ENCODE measurements around the gene KNDC1. TPM values are rescaled to one million over a fixed set of nuclear protein-coding genes. Genes with fewer than 3 reads are reported as not detected.

KNDC1 gene
- total and polyA plus RNA-seq, 10 of the 15 experiments (the other 5 are each of a cell fraction or from before 2014, with no cell fraction given) = 0.03 to 0.11 (median 0.05) TPM; not detected in 7

GRCh38 chr10:133114251-133114650 is 45.8 kb upstream of the KNDC1 start:
- in situ Hi-C loops (cut with MboI) = no loop called here
- Histone ChIP-seq H3K4me1 (ENCODE audit: control insufficient read depth, insufficient read depth, low read length) (no peaks in the 10 kb centered on the region), H2AFZ (ENCODE audit: control insufficient read depth, low read depth, low read length) (no peak overlapping the region), H3K27ac (ENCODE audit: control insufficient read depth, insufficient read depth) (no peak overlapping the region), H3K36me3 (ENCODE audit: control insufficient read depth in 2 of 2, insufficient read depth in 2 of 2, low read length in 1 of 2) (no peaks in the 10 kb centered on the region), H3K27me3 (replicated peaks in 1 of 2; ENCODE audit: control insufficient read depth in 2 of 2, insufficient read depth in 2 of 2, low read length in 1 of 2) (no peaks in the 10 kb centered on the region), H3K9ac (ENCODE audit: control insufficient read depth, insufficient read depth, low read length) (no peak overlapping the region), H3K4me3 (no peak overlapping the region), H4K20me1 (ENCODE audit: control insufficient read depth, insufficient read depth) (no peaks in the 10 kb centered on the region), H3K9me3 (replicated peaks; ENCODE audit: control insufficient read depth, insufficient read depth, low read length) (peaks cover 4% of the 10 kb centered on the region; the same call in 1 of the 3 replicates), H3K79me2 (ENCODE audit: control insufficient read depth, insufficient read depth, low read length) (no peaks in the 10 kb centered on the region), H3K4me2 (ENCODE audit: control insufficient read depth, insufficient read depth) (no peak overlapping the region)
- SMC1A ChIA-PET (ENCODE audit: uncharacterized antibody, unreplicated experiment) = no interaction called here
- no peak for TF ChIP-seq IRF4 (IDR thresholded peaks at IDR 0.05; ENCODE audit: low read depth, low read length)
- POLR2A ChIA-PET = no interaction called here
- FAIRE-seq (no peak), ATAC-seq (no peak), DNase-seq (ENCODE audit: low read depth, low spot score) (no peak)
- CTCF ChIA-PET = no interaction called here
- no TSS peak for BruUV-seq (replicated peaks)
- WGBS (ENCODE audit: insufficient coverage, insufficient replicate concordance, low lambda C conversion rate, missing lambda C conversion rate) = 68% methylated on average over 18 of the region's 18 CpGs
- intact Hi-C loops (cut with micrococcal nuclease; ENCODE audit: unreplicated experiment) = no loop called here
- RAD21 ChIA-PET (ENCODE audit: unreplicated experiment) = no interaction called here

- SMC1A ChIA-PET (ENCODE audit: uncharacterized antibody, unreplicated experiment) = no interaction called here
- POLR2A ChIA-PET = no interaction called here
- no peak for DNase-seq (ENCODE audit: low read depth, low spot score)
- intact Hi-C loops (cut with micrococcal nuclease; ENCODE audit: unreplicated experiment) = no loop called here
- Histone ChIP-seq H3K4me2 (ENCODE audit: control insufficient read depth, insufficient read depth) (no peak overlapping the region), H3K4me1 (ENCODE audit: control insufficient read depth, insufficient read depth, low read length) (no peaks in the 10 kb centered on the region), H3K79me2 (ENCODE audit: control insufficient read depth, insufficient read depth, low read length) (no peaks in the 10 kb centered on the region), H4K20me1 (ENCODE audit: control insufficient read depth, insufficient read depth) (no peaks in the 10 kb centered on the region), H3K9ac (ENCODE audit: control insufficient read depth, insufficient read depth, low read length) (no peak overlapping the region), H3K27me3 (replicated peaks in 1 of 2; ENCODE audit: control insufficient read depth in 2 of 2, insufficient read depth in 2 of 2, low read length in 1 of 2) (no peaks in the 10 kb centered on the region), H3K4me3 (no peak overlapping the region), H3K27ac (ENCODE audit: control insufficient read depth, insufficient read depth) (no peak overlapping the region), H3K36me3 (ENCODE audit: control insufficient read depth in 2 of 2, insufficient read depth in 2 of 2, low read length in 1 of 2) (no peaks in the 10 kb centered on the region), H3K9me3 (replicated peaks; ENCODE audit: control insufficient read depth, insufficient read depth, low read length) (peaks cover 4% of the 10 kb centered on the region; the same call in 1 of the 3 replicates), H2AFZ (ENCODE audit: control insufficient read depth, low read depth, low read length) (no peak overlapping the region)
- no peak for TF ChIP-seq RELB (IDR thresholded peaks at IDR 0.05; ENCODE audit: low read depth)
- no peak for TF ChIP-seq RAD51 (IDR thresholded peaks at IDR 0.05)
- no peak for TF ChIP-seq STAT3 (IDR thresholded peaks at IDR 0.05; ENCODE audit: low read depth, low read length)
- no peak for TF ChIP-seq HDGF (IDR thresholded peaks at IDR 0.05)
- TF ChIP-seq SMC3 (IDR thresholded peaks at IDR 0.05; ENCODE audit: borderline replicate concordance, low read length) = no peak
- TF ChIP-seq BCL11A (IDR thresholded peaks at IDR 0.05; ENCODE audit: low read depth, low read length) = no peak
- no peak for TF ChIP-seq HDAC2 (IDR thresholded peaks at IDR 0.05)
- no peak for TF ChIP-seq BHLHE40 (IDR thresholded peaks at IDR 0.05; ENCODE audit: borderline replicate concordance in 1 of 2, low read depth in 2 of 2, low read length in 1 of 2)
- no peak for TF ChIP-seq PKNOX1 (IDR thresholded peaks at IDR 0.05)
- TF ChIP-seq STAT1 (conservative IDR thresholded peaks at IDR 0.05) = no peak
- TF ChIP-seq POU2F2 (IDR thresholded peaks at IDR 0.05; ENCODE audit: borderline replicate concordance, low read depth, low read length) = no peak
- TF ChIP-seq SREBF2 (IDR thresholded peaks at IDR 0.05; ENCODE audit: low read length) = no peak
- TF ChIP-seq CEBPB (IDR thresholded peaks at IDR 0.05; ENCODE audit: borderline replicate concordance in 1 of 2, low read depth in 2 of 2, low read length in 2 of 2) = no peak
- TF ChIP-seq ATF7 (IDR thresholded peaks at IDR 0.05; ENCODE audit: low read depth) = no peak
- no peak for FAIRE-seq
- WGBS (ENCODE audit: insufficient coverage, insufficient replicate concordance, low lambda C conversion rate, missing lambda C conversion rate) = 52% methylated on average over 32 of the region's 33 CpGs
- CTCF ChIA-PET = no interaction called here
- no peak for ATAC-seq
- no TSS peak for BruUV-seq (replicated peaks)
- RAD21 ChIA-PET (ENCODE audit: unreplicated experiment) = no interaction called here
- in situ Hi-C loops (cut with MboI) = no loop called here
Measured at GRCh38 chr10:133114726-133115452, 45.1 kb upstream of the KNDC1 start.
